KG1 (cell line): ENCODE measurements around the gene ZKSCAN3.
A peak's percentile ranks its signal among the peaks of the same experiment; 100 is the strongest.
"Not testable (repeated sequence)": the region's sequence is repeated elsewhere in the genome, so short reads cannot be mapped to it uniquely, and the experiment has no call there.

Experiments
- DNase-seq: peaks from one replicate; lab custom pipeline; 2025; lab: John Stamatoyannopoulos, UW

Gene ZKSCAN3

DNA sequence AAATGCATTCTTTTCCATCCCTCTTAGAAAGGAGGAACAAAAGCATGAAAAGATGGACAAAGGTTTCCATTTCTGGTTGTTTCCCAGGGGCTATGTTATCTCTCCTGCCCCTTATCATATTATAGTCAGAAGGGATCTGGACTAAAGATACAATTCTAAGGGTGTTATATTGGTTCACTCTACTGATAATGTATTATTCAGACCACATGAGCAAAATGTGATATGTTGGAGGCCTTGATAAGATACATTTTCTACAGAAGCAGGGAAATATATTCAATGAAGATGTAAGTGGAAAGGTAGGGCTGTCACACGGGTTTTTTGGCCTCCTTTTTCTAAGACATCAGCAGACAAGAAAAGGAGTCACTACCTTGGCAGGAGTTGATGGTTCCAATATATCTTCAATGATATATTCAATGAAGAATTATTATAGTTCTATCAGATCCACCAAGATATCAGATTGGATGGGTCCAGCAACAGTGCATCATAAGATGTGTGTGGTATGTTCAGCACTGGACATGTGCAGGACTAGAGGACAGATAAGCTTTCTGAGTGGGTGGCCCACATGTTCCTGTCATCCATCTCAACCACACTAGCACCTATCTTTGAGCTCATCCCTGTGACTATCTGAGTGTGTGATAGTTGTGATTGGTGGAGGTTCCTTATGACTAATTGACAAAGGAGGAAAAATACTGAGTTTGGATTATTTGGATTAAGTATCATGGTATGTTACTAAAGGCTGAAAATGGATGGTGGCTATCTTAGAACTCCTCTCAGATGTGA, 5.7 kb upstream of the ZKSCAN3 start:
- no peak for DNase-seq

DNA sequence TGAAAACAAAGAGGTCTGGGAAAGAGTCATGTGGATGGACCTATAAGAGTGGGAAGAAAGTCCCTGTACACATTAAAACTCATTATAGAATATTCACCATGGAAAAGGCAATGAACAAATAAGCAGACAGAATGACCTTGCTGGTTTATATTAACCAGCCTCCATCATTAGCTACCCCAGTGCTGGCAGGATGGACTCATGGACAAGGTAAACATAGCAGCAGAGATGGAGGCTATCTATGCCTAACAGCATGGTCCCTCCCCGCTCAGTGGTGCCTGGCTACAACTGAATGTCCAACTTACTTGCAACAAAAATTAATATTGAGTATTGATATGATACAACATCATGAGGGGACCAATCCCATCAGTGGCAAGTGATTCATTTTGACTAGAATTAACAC, 4.5 kb upstream of the ZKSCAN3 start:
- no peak for DNase-seq

DNA sequence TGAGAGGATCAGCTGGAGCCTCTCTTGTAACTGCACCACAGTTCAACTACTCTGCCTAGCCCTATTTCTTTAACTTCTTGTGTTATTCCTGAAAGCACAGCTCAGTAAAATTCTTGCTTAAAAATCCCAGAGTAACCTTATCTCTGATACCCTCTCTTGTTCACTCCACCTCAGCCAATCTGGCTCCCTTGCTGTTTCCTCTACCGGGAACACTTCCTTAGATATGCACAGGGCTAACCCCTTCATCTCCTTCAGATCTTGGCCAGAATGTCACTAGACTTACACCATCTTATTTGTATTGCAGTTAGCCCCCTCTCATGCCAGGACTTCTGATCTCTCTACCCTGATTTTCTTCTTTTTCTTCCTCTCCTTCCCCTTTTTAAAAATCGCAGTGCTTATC, 2.6 kb upstream of the ZKSCAN3 start:
- no peak for DNase-seq

DNA sequence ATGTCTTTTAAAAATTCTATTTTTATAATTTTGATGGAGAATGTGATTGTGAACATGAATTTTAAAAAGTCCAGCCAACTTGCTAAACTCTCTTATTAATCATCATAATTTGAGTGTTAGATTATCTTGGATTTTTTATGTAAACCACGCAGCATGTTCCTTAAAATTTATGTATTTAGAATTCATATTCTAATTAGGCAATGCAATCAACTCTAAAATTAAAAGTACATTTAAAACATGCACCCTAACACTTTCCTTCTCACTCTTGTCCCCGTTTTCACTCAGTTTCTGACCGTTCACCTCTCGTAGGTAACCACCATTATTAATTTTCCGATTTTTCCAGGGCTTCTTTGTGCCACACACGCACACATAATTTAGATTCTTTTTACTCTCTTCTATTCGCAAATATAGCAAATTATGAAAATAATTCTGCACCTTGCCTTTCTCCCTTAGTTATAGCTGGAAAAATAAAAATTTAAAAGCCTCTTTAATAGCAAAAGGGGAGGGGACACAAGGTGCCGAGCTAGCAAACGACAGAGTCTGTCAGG, 329 bp upstream of the ZKSCAN3 start:
- DNase-seq, result peak; percentile 76

DNA sequence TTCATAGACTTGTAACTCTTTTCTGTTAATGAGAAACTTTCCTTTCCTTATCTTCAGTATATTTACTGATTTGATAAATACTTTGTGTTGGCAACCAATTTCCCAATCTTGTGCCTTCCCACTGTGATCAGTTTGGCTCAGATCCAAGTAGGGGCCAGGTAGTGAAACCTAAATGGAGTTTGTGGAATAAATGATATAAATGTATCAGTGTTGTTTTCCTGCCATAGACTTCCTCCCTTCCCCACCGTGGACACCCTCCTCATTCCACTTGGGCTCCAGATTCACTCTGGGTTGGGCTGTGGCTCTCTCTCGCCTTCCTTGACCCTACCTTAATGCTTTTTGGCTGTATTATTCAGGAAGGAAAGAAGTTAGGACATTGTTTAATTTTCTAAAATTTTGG, 1.3 kb downstream of the ZKSCAN3 start:
- no peak for DNase-seq

DNA sequence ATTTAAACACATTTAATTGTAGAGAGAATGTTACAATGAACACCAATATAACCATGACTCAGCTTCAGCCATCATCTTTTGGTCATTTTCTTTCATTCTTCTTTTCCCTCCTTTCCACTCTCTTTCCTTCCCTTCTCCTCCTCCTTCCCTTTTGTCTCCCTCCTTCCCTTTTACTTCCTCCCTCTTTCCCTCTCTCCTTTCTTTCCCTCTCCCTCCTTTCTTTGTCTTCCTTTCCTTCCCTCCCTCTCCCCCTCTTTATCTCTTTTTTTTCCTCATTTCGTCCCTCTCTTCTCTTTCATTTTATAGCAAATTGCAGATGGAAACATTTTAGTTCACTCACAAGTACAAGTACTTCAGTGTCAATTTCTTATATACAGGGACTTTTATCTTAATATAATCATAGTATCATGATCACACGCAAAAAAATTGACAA, 1.8 kb downstream of the ZKSCAN3 start:
- DNase-seq, result no peak

DNA sequence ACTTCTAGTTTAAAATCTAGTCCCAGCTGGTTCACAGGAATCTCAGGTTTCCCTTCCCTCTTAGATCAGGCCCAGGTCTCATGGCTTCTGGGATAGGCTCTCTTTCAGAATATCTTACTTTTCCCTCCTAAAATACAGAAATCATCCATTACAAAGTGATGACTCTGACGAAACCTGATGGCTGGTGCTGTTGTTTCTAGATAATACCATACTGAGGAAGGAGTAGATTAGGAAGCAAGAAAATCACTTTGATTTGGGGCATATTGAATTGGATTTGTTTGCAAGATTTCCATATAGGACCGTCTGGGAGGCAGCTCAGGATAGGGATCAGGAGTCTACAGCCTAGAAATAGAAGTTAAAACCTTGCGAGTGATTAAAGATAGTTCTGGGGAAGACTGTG, 3.6 kb downstream of the ZKSCAN3 start:
- no peak for DNase-seq

DNA sequence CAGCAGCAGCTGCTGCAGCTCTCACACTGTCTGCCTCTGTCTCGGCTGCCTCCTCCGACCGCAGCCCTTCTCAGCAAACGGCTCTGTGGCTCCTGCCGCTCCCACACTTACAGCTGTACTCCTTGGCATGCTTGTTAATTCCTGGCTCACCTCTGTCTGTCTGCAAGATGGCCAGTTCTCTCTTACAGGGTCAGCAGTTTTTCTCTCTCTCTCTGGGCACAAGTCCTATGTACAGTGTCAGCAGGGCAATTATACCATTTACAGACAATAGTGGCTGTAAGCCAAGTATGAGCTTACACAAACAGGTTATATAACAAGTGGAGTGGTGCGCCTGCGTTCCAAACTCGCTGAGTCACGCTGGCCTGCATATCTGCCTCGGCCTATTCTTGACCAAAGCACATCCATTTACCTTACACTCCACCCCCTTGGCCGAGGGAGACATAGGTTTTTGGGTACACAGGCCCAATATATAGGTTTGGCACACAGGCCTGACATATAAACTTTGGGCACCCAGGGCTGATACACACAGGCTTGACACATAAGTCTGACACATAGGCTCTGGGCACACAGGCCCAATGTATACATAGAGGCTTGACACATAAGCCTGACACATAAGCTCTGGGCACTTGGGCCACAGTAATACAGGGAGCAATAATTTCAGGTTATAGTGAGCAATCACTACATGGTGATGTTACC, 4.4 kb downstream of the ZKSCAN3 start:
- DNase-seq, result no peak

DNA sequence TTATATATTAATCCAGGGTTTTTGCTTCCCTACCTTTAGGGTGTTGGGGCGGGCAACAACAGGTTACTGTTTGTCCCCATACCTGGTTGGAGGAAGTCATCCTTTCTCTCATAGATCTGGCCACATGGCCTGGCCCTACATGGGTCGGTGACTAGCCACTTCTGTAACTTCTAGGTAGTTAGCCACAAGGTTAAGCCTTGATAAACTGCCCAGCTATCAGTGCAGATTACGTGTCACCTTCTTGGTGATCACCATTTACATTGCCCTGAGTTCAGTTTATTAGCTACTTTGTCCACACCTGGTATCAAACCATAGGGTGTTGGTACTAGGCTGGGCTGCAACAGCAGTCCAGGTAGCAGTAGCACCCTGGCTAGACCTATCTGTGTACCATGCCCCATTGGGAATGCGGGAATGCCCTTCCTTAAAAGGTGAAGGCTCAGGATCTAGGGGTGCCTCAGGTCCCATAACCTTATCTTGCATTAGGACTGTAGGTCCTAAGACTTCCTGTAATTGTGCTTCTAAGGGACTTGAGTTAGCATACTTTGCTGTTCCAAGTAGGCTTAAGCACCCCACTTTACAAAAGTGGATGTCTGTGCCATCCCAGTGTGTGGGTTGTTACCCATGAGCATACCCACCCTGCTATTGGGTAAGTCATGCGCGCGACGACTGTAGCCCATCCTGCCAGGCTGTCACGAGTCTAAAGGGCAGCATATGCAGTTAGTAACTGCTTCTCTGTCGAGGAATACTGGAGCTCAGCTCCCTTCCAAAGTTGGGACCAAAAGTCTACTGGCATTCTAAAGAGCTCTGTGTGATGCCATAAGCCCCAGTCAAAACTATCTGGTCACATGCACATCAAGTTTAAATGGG, 5.2 kb downstream of the ZKSCAN3 start:
- no peak for DNase-seq

DNA sequence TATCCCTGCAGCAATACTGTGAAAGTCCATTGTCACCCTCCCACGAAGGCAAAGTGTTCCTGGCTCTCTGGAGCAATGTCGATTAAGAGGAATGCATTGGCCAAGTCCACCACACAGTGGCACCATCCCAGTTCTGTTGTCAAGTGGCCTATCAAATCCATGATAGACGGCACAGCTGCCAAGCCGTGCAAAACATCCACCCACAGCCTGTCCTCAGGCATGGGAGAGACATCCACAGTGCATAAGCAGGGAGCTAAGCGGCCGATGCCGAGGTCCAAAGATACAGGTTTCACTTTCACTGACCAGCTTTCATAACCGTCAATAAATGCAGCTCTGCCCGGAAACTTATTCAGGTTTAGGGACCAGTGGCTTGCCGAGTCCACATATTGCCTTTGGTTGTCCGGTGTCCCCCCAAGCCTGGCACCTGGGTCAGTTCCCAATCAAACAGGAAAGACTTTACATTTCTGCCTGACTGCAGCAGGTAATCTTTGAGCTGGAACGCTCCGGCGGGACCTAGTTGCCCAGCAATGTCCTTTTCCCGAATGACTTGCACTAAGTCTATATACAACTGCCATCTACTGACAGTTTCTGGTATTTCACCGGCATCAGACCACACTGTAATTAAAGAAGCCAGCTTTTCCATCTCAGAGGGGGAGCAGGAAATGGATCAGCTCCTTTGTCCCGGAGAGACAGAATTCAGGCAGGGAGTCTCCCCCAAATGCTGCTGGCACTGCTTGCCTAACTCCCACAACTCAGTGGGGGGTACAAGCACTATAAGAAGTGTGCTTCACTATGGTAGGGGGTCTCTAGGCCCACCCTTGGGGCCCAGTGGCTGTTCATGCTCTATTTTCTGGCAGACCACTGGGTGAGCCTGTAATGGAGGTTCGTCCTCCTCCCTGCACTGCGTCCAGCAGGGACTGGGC, 6.3 kb downstream of the ZKSCAN3 start:
- peak; percentile 40 for DNase-seq

DNA sequence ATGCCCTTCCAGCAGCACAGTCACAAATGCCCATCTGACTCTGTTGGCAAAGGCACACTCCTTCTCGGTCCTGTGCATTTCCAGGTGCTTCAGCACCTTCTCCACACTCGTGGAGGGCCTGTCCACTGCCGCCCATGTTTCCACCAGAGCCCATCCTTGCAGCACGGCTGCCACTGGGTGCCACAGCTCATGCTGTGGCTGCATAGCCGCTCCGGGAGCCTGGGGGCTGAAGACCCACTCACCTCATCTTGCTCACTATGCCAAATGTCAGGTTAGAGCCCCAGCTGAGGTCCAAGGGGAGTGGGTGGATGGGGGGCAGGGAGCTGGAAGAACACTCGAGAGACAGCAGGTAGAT, 6.9 kb downstream of the ZKSCAN3 start:
- no peak for DNase-seq

DNA sequence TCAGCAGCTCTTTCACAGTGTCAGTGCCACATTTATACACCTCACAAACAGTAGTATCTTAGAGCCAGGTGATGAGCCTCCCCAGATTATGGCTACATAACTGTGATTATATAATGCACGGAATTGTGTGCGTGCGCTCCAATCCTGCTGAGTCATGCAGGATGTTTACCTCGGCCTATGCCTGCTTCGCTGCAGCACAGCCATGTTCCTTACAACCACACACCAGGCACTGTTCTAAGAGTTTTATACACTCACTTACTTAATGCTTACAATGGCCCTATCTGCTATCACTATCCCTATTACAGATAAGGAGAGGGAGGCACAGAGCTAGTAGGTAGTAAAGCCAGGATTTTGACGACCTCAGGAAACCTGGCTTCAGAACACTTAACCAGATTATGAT, 7.3 kb downstream of the ZKSCAN3 start:
- no peak for DNase-seq

DNA sequence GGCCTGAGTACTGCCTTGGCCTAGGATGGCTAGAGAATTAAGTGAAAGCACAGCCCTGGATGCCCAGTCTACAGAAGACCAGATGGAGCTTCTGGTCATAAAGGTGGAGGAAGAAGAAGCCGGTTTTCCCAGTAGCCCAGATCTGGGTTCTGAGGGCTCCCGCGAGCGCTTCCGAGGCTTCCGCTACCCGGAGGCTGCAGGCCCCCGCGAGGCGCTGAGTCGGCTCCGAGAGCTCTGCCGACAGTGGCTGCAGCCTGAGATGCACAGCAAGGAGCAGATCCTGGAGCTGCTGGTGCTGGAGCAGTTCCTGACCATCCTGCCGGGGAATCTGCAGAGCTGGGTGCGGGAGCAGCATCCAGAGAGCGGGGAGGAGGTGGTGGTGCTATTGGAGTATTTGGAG, 9.8 kb downstream of the ZKSCAN3 start:
- not testable (repeated sequence) for DNase-seq

DNA sequence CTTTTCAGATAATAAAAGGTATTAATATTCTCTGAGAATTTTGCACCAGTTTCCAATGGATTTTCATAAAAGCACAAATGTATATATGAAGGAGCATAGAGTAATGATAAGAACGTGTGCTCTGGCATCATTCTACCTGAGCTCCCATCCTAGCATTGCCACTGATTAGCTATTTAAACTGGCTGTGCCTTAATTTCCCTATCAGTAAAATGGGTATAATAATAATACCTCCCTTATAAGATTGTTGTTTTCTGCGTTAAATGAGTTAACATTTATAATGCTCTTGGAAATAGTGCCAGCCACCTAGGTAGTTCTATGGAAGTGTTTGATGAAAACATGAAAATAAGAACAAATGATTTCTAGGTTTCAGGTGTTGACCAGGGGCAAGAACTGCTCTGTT, 11.2 kb downstream of the ZKSCAN3 start:
- no peak for DNase-seq

DNA sequence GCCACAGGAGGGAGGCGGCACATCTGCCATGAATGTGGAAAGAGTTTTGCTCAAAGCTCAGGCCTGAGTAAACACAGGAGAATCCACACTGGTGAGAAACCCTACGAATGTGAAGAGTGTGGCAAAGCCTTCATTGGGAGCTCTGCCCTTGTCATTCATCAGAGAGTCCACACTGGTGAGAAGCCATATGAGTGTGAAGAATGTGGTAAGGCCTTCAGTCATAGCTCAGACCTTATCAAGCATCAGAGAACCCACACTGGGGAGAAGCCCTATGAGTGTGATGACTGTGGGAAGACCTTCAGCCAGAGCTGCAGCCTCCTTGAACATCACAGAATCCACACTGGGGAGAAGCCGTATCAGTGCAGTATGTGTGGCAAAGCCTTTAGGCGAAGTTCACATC, 15.8 kb downstream of the ZKSCAN3 start:
- DNase-seq, result not testable (repeated sequence)

DNA sequence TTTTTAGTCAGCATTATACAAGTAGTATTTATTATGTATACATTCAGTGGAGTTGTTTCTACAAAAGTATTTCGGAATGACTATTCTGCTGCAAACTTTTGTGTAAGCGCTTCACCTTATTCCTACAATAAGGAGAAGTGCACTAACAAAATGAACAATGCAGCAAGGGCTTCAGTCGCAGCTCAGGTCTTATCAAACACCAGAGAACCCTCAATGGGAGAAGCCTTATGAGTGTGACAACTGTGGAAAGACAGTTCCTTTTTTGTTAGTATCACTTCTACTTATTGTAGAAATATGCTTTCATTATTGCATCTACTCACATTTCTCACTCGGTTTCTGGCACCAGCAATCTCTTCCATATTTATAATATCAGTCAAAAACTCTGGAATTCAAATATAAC, 18.8 kb downstream of the ZKSCAN3 start:
- no peak for DNase-seq

DNA sequence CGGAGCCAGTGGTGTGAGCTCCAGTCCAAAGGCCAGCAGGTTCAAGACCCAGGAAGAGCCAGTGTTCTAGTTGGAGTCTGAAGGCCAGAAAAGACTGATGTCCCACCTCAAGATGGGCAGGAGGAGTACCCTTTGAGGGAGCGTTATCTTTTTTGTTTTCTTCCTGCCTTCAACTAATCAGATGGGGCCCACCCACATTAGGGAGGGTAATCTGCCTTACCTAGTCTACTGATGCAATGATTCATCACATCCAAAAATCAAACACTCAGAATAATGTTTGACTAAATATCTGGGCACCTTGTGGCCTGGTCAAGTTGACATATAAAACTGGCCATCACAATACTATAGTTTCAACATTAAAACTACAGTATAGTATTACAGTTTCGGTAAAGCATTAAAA, 19.7 kb downstream of the ZKSCAN3 start:
- no peak for DNase-seq

DNA sequence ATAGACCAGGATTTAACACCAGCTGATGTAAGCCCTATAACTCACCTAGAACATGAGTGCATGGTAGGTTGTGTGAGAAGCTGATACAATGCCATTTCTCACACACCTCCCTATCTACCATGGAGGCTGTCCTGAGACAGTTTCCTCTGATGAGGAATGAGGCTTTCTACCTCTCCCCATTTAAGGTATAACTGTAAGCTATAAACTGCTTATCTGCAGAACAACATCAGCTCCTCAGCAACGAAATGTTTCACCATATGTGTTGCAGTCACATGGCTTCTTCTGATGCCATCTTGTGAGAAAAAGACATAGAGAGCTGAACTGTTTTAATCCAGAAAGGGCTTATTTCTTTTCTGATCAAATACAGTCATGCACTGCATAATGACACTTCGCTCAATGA, 20.7 kb downstream of the ZKSCAN3 start:
- no peak for DNase-seq

DNA sequence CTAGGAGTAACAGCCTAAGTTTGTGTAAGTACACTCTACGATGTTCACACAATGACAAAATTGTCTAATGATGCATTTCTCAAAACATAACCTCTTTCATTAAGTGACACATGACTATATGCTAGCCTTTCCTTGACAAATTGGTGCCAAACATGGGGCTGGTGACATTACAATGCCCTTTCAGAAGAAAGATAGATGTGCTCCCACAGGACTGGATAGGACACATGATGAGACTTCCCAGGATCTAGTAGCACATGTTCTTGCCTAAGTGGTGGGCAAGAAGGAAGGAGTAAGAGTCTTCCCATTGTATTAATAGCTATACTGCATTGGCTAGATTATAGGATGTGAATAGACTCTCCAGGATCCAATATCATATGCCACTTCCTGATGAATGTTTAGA, 21.5 kb downstream of the ZKSCAN3 start:
- DNase-seq, result no peak

DNA sequence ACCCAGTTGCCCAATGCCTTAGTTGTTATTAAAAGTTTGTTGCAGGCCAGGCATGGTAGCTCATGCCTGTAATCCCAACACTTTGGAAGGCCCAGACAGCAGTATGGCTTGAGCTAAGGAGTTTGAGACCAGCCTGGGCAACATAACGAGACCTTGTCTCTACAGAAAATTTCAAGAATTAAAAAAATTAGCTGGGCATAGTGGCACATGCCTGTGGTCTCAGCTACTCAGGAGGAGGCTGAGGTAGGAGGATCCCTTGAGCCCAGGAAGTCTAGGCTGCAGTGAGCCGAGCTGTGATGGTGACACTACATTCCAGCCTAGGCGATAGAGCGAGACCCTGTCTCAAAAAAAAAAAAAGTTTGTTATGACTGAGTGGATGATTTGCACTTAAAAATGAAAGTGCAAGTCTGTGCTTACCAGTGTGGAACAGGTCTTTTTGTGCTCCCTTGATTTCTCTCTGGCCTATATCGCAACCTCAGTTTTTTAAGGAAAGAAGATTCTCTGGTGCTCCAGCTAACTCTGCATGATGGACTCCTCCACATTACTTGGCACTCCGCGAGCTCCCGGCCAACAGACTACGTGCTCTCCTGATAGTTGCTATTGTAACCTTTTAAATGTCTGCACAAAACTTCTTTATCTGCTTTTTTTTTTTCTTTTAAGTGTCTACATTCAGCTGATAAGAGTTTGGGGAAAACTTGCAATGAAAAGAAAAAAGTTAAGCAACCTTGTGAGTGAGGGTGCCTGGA, 22.1 kb downstream of the ZKSCAN3 start:
- DNase-seq, result no peak

DNA sequence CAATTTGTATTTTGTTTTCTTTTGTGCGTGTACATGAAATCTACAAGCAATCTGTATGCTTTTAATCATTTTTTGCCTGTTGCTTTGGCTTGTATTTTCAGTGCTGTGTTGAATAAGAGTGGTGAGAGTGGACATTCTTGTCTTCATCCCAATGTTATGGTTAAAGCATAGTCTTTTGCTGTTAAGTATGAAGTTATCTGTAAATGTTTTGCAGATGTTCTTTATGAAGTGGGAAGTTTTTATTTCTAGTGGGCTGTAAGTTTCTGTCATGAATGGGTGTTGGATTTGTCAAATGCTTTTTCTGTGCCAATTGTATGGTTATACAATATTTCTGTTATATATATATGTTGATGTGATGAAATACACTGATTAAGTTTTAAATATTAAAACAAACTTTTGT, 24.2 kb downstream of the ZKSCAN3 start:
- DNase-seq, result no peak
